Left hindlimb (tissue), 1 donor: Measurements from ENCODE around the gene GUCY1A2.
"Not testable (repeated sequence)": the region's sequence is repeated elsewhere in the genome, so short reads cannot be mapped to it uniquely, and the experiment has no call there.

Experiments used
- DNase-seq: peaks from one replicate; pipeline ENCODE4 v3.0.0-alpha.2; 2018

Gene GUCY1A2

GRCh38 chr11:107018219-107018901 lies at the start of gene GUCY1A2:
Gene GUCY1A2, minus strand, starts transcription at chr11:107018476. Its CDS starts 421 bp downstream, at chr11:107018055.
- DNase-seq: peak; percentile 69

- no peak for DNase-seq
Measured at GRCh38 chr11:107054391-107054790, 36.1 kb upstream of the GUCY1A2 start.

- DNase-seq: not testable (repeated sequence)
Measured at GRCh38 chr11:107051332-107051731, 33.1 kb upstream of the GUCY1A2 start.

- not testable (repeated sequence) for DNase-seq
Measured at GRCh38 chr11:107050899-107051298, 32.6 kb upstream of the GUCY1A2 start.

GRCh38 chr11:107050121-107050520 lies 31.8 kb upstream of the GUCY1A2 start:
- no peak for DNase-seq

- no peak for DNase-seq
Measured at GRCh38 chr11:107044503-107044902, 26.2 kb upstream of the GUCY1A2 start.

- no peak for DNase-seq
Measured at GRCh38 chr11:107043242-107044006, 25.1 kb upstream of the GUCY1A2 start.

- DNase-seq: no peak
Measured at GRCh38 chr11:107042748-107043147, 24.5 kb upstream of the GUCY1A2 start.

- DNase-seq: no peak
Measured at GRCh38 chr11:107041088-107041444, 22.8 kb upstream of the GUCY1A2 start.

- DNase-seq: no peak
Measured at GRCh38 chr11:107040433-107041087, 22.3 kb upstream of the GUCY1A2 start.

GRCh38 chr11:107025673-107026072 lies 7.4 kb upstream of the GUCY1A2 start:
- DNase-seq: no peak

- DNase-seq: no peak
Measured at GRCh38 chr11:107020594-107020993, 2.3 kb upstream of the GUCY1A2 start.

GRCh38 chr11:107018902-107019493 lies 722 bp upstream of the GUCY1A2 start:
- DNase-seq: peak; percentile 83

- DNase-seq: peak; percentile 75
Measured at GRCh38 chr11:107017433-107018218, 650 bp downstream of the GUCY1A2 start.

- no peak for DNase-seq
Measured at GRCh38 chr11:107017104-107017432, 1.2 kb downstream of the GUCY1A2 start.

GRCh38 chr11:107014871-107015270 lies 3.4 kb downstream of the GUCY1A2 start:
- no peak for DNase-seq

- no peak for DNase-seq
Measured at GRCh38 chr11:107011977-107012376, 6.3 kb downstream of the GUCY1A2 start.

GRCh38 chr11:107009190-107009589 lies 9.1 kb downstream of the GUCY1A2 start:
- no peak for DNase-seq

- no peak for DNase-seq
Measured at GRCh38 chr11:107006076-107006833, 12.0 kb downstream of the GUCY1A2 start.

GRCh38 chr11:106999196-106999595 lies 19.1 kb downstream of the GUCY1A2 start:
- no peak for DNase-seq

GRCh38 chr11:106998916-106999188 lies 19.4 kb downstream of the GUCY1A2 start:
- DNase-seq: no peak
